AG09309 (cell line): ENCODE results near the gene URI1.
"Not testable (repeated sequence)": the region's sequence is repeated elsewhere in the genome, so short reads cannot be mapped to it uniquely, and the experiment has no call there.

Source experiments
- DNase-seq: peaks from one replicate; pipeline ENCODE4 v3.0.0-alpha.2; 2010; ENCODE audit warnings: low read depth
- H3K4me3 ChIP-seq: 2 replicates; pipeline ENCODE4 v1.5.1; 2011; ENCODE audit warnings: mild to moderate bottlenecking, low read depth, low read length, moderate library complexity; ENCODE audit not compliant: control insufficient read depth
- CTCF ChIP-seq: IDR thresholded peaks from 2 replicates; pipeline ENCODE4 v1.5.1; 2011; ENCODE audit warnings: mild to moderate bottlenecking, low read depth, low read length, inconsistent platforms; ENCODE audit not compliant: insufficient read depth, control insufficient read depth; ENCODE audit errors: missing control alignments

URI1 gene

GRCh38 chr19:29946645-29947044 is 4.6 kb downstream of the URI1 start:
- TF ChIP-seq CTCF = no peak
- H3K4me3 ChIP-seq = no peak overlapping the region
- DNase-seq = no peak

GRCh38 chr19:29947871-29948270 is 5.8 kb downstream of the URI1 start:
- no peak for DNase-seq
- no peak overlapping the region for H3K4me3 ChIP-seq
- no peak for TF ChIP-seq CTCF

- DNase-seq, H3K4me3 ChIP-seq: not testable (repeated sequence)
These were observed 6.9 kb downstream of the URI1 start for GRCh38 chr19:29948759-29949470.

- TF ChIP-seq CTCF = no peak
- H3K4me3 ChIP-seq = no peak overlapping the region
- DNase-seq = no peak
These were observed 10.1 kb downstream of the URI1 start for GRCh38 chr19:29952177-29952576.

- no peak for DNase-seq
- TF ChIP-seq CTCF = no peak
- no peak overlapping the region for H3K4me3 ChIP-seq
These were observed 10.6 kb downstream of the URI1 start for GRCh38 chr19:29952646-29953045.

GRCh38 chr19:29953352-29954247 is 11.6 kb downstream of the URI1 start:
- no peak for DNase-seq
- no peak for TF ChIP-seq CTCF
- H3K4me3 ChIP-seq = no peak overlapping the region

GRCh38 chr19:29956855-29957254 is 14.8 kb downstream of the URI1 start:
- no peak for TF ChIP-seq CTCF
- H3K4me3 ChIP-seq = no peak overlapping the region
- DNase-seq = no peak
